Panc1 (cell line): Measurements from ENCODE around the gene CKAP2.

Experiments
- CTCF ChIP-seq: fragments of 450-650 bp; IDR thresholded peaks from 2 replicates; pipeline ENCODE4 v1.5.1; 2017; ENCODE audit warnings: mild to moderate bottlenecking
- REST ChIP-seq, 2 experiments: IDR thresholded peaks; 2 replicates each; pipeline ENCODE4 v1.6.1; 2011 to 2012; ENCODE audit warnings: low read depth in 2 of 2, control low read depth in 1 of 2, low read length in 1 of 2, mild to moderate bottlenecking in 1 of 2, moderate library complexity in 1 of 2; ENCODE audit not compliant: insufficient read depth in 1 of 2
- SIN3A ChIP-seq: IDR thresholded peaks from 2 replicates; pipeline ENCODE4 v1.6.1; 2012; ENCODE audit warnings: low read depth, mild to moderate bottlenecking, low read length, moderate library complexity, borderline replicate concordance; ENCODE audit not compliant: insufficient read depth

- TF ChIP-seq CTCF = no peak
- no peak for TF ChIP-seq REST (IDR thresholded peaks at IDR 0.05; ENCODE audit: insufficient read depth in 1 of 2, low read depth in 2 of 2, low read length in 1 of 2)
- TF ChIP-seq SIN3A = no peak
Observed at GRCh38 chr13:52405767-52406494, 49.3 kb upstream of the CKAP2 start, which contains the start of gene THSD1.
